HUES64 (cell line): ENCODE measurements around the gene CLGN.

Experiments used
- H3K27ac ChIP-seq: 2 replicates; pipeline ENCODE4 v1.7.0; 2013; ENCODE audit warnings: low read depth, low read length, inconsistent platforms
- H3K27me3 ChIP-seq: 2 replicates; pipeline ENCODE4 v1.6.1; 2013; ENCODE audit warnings: mild to moderate bottlenecking, low read length; ENCODE audit not compliant: insufficient read depth
- H3K36me3 ChIP-seq: 2 replicates; pipeline ENCODE4 v1.6.1; 2013; ENCODE audit warnings: mild to moderate bottlenecking, low read length; ENCODE audit not compliant: insufficient read depth
- H3K4me1 ChIP-seq: 2 replicates; pipeline ENCODE4 v1.6.1; 2013; ENCODE audit warnings: mild to moderate bottlenecking, low read length, moderate library complexity; ENCODE audit not compliant: insufficient read depth
- H3K4me3 ChIP-seq: 2 replicates; pipeline ENCODE4 v1.5.1; 2013; ENCODE audit warnings: mild to moderate bottlenecking, low read length, moderate library complexity
- H3K9ac ChIP-seq: 2 replicates; pipeline ENCODE4 v1.6.1; 2013; ENCODE audit warnings: mild to moderate bottlenecking, low read depth, low read length
- H3K9me3 ChIP-seq: 2 replicates; pipeline ENCODE4 v1.6.1; 2013; ENCODE audit warnings: low read depth, low read length; ENCODE audit not compliant: insufficient read depth
- WGBS: fragments of 150-250, 120-280 bp; methylation state at CpG from one replicate; pipeline ENCODE4 v1.1.7; 2013; ENCODE audit warnings: missing lambda C conversion rate; 5-methylcytosine and 5-hydroxymethylcytosine counted together

Gene CLGN

DNA sequence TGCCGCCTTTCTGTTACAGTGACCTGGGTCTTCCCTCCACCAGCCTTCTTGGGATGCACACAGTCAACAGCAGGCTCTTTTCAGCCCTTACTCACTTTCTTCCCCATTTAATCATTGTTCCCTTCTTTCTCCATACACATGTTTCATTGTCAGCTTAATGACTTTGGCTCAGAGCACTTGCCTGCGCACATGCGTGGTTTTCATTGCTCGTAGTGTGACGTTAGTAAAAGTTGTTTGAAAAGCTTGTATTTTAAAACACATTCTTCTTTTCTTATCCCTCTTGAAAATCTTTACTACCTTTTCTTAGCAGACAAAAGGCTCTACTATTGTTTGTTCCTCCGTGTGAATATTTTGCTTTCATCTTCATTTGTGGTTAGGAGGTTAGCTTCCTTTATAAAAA is 73.7 kb downstream of the CLGN start:
- no peak overlapping the region for H3K4me3 ChIP-seq
- no peaks in the 10 kb centered on the region for H3K27me3 ChIP-seq
- peaks cover 10% of the 10 kb centered on the region for H3K4me1 ChIP-seq
- 97% methylated on average over 5 of the region's 6 CpGs for WGBS
- no peaks in the 10 kb centered on the region for H3K36me3 ChIP-seq
- no peak overlapping the region for H3K9ac ChIP-seq
- H3K27ac ChIP-seq, result no peak overlapping the region
- H3K9me3 ChIP-seq, result no peaks in the 10 kb centered on the region

DNA sequence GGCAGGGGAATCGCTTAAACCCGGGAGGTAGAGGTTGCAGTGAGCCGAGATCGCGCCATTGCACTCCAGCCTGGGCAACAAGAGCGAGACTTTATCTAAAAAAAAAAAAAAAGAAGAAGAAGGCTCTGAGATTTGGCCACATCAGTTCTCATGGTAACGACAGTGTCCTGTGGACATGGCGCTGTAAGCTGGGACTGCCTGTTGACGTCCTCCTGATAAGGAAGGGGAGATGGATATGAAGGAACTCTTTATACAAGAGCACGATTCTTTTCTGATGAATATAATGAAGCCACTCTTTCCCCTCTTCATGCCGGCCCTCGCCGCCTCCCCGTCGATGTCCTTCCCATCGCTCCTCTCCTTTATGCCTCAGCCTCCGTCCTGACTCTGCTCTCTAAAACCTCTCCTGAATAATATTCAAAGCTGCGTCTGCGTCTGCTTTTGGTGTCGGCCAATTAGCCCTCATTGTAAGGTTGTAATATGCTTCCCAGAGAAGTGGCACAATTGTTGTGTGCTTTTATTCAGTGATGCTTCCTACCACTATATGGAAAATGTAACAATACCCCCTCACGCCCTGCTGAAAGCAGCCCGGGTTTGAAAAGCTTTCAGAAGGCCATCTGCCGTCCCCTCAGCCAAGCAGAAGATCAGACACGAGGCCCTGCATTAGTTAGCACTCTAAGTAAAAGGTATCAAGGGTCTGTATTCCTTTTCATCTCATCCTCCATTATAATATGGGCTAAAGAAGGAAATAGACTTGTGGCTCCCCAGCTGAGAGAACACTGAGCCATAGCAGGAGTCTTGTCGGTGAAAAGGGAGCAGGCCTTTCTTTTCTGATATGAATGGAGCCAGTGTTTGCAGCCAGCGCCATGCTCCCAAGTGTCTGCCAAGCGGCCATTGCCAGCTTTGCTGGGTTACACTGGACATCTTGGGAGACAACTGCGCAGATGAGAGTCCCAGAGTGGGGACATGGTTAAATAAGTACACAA is 76.1 kb downstream of the CLGN start:
- no peaks in the 10 kb centered on the region for H3K36me3 ChIP-seq
- H3K4me1 ChIP-seq, result peaks cover 14% of the 10 kb centered on the region
- H3K27ac ChIP-seq, result no peak overlapping the region
- H3K4me3 ChIP-seq, result no peak overlapping the region
- H3K9ac ChIP-seq, result no peak overlapping the region
- H3K9me3 ChIP-seq, result no peaks in the 10 kb centered on the region
- 90% methylated on average over 28 of the region's 28 CpGs for WGBS
- no peaks in the 10 kb centered on the region for H3K27me3 ChIP-seq

DNA sequence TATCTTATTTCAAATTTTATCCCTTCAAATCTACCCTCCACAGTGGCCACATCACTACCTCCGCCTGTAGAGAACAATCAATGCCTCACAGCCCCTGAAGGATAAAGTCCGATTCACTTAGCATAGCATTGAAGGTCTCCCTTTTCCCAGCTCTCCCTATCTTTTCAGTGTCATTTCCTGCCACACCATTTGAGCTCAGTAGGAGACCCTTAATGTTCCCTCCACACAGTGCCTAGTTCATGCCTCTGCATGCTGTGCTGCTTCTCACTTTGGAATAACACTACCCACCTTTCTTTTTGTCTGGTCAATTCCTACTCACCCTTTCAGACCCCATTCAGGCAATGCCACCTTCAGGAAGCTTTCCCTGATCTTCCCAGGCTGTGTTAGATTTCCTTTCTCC is 77.6 kb downstream of the CLGN start:
- Histone ChIP-seq H3K9ac (no peak overlapping the region), H3K27me3 (no peaks in the 10 kb centered on the region), H3K4me3 (no peak overlapping the region), H3K9me3 (no peaks in the 10 kb centered on the region), H3K36me3 (no peaks in the 10 kb centered on the region), H3K27ac (no peak overlapping the region), H3K4me1 (peaks cover 21% of the 10 kb centered on the region)
- WGBS, result 37% methylated on average over 2 of the region's 2 CpGs

DNA sequence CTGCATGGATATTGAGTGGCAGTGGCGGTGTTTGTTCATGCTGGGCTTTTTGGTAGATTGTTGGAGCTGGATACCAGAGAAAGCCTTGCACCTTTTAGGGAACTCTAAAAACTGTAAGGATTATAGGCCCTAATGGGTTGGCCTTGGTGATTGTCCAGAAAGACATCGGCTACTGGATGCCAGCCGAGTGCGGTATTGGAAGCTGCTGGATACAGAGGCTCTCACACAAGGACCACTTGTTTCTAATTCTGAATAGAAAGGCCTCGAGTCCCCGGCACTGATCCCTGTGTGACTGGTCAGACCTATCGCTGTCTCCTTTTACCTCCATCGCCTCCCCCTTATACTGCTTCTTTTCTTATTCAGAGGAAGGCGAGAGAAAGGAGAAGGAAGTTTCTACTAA is 81.3 kb downstream of the CLGN start:
- Histone ChIP-seq H3K4me3 (no peak overlapping the region), H3K36me3 (no peaks in the 10 kb centered on the region), H3K4me1 (peaks cover 29% of the 10 kb centered on the region), H3K27me3 (no peaks in the 10 kb centered on the region), H3K9me3 (no peaks in the 10 kb centered on the region), H3K9ac (no peak overlapping the region), H3K27ac (no peak overlapping the region)
- 83% methylated on average over 7 of the region's 9 CpGs for WGBS

DNA sequence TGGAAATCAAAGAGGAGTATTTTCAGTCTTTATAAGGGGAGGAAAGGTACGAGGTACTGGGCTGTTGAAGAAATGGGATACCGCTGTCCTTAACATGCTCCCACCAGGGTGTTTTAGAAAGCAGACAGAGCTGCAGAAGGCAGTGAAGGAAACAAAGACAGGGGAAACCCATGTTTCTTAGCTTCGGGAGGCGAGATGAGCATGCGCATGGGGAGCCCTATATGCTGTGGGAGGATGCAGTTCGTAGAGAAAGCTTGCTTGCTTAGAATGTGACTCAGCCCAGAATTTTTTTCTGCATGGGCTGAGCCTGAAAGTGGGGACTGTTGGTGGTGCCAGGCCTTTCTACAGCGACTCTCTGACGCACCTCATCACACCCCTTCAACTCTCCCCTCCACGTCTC is 82.8 kb downstream of the CLGN start:
- Histone ChIP-seq H3K27me3 (no peaks in the 10 kb centered on the region), H3K27ac (no peak overlapping the region), H3K9me3 (no peaks in the 10 kb centered on the region), H3K9ac (peak overlapping the region; percentile 13; the same call in 1 of the 2 replicates), H3K36me3 (no peaks in the 10 kb centered on the region), H3K4me1 (peaks cover 28% of the 10 kb centered on the region), H3K4me3 (no peak overlapping the region)
- 52% methylated on average over 9 of the region's 9 CpGs for WGBS

DNA sequence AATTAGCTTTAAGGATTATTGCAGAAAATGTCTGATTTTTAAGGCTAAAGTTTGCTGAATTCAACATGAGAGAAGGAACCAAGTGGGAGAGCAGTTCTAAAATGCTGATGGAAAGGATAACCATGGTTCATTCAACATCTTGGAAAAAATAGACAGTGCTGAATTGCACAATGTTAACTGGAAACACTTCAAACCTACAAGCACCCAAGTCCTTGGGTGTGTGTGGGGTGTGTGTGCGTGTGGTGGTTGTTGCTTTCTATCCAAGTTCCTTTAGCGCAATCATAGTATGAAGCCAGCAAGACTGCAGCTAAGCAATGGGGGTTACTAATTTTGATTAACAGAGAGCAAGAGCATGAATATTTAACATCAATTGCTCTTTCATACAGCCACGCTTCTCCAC is 83.3 kb downstream of the CLGN start:
- Histone ChIP-seq H3K4me1 (peaks cover 22% of the 10 kb centered on the region), H3K4me3 (no peak overlapping the region), H3K27me3 (no peaks in the 10 kb centered on the region), H3K27ac (no peak overlapping the region), H3K9ac (peak overlapping the region; percentile 13; the same call in 1 of the 2 replicates), H3K36me3 (no peaks in the 10 kb centered on the region), H3K9me3 (no peaks in the 10 kb centered on the region)
- WGBS, result 89% methylated on average over 3 of the region's 3 CpGs

DNA sequence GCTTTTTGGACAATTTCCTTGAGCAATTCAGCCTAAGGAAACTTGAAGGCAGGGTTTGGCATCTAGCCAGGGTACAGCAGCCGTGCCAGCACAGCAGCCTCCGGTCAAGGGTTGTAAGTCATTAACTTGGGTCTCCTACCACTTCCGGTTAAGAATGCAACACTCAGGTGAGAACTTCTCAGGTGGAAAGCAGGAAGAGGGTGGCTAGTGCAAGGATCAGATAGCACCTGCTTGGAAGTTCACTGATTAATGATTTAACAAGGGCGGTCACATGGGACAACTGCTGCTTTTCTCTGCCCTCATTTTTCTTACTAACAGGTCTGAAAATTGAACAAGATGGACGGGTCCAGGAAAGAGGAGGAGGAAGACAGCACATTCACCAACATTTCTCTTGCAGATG is 84.1 kb downstream of the CLGN start:
- Histone ChIP-seq H3K9me3 (no peaks in the 10 kb centered on the region), H3K4me3 (no peak overlapping the region), H3K9ac (no peak overlapping the region), H3K4me1 (peaks cover 17% of the 10 kb centered on the region; the same call in 1 of the 2 replicates), H3K27ac (no peak overlapping the region), H3K36me3 (no peaks in the 10 kb centered on the region), H3K27me3 (no peaks in the 10 kb centered on the region)
- WGBS, result 87% methylated on average over 4 of the region's 5 CpGs

DNA sequence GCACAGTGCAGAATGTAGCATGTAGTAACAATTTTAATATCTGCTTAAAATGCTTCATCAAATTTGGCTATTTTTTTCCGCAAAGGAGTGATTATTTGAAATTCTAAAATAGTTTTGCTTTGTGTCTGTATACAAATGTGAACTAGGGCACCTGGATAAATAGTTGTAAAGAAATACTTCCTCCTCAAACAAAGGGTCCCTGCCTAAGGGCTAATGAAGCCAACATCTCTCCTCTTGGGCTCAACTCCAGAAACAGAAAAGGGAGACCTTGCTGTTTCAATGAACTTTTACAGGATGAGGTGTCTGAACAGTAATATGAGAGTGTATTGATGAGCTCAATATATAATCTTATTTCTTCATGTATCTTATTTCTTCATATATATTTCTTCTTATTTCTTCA is 84.8 kb downstream of the CLGN start:
- Histone ChIP-seq H3K27me3 (no peaks in the 10 kb centered on the region), H3K4me3 (no peak overlapping the region), H3K4me1 (peaks cover 17% of the 10 kb centered on the region; the same call in 1 of the 2 replicates), H3K9me3 (no peaks in the 10 kb centered on the region), H3K9ac (no peak overlapping the region), H3K27ac (no peak overlapping the region), H3K36me3 (no peaks in the 10 kb centered on the region)
- 100% methylated on average over 1 of the region's 1 CpG for WGBS
